ENCODE results near the gene KLHL40. TPM values are rescaled to one million over a fixed set of nuclear protein-coding genes. Genes with fewer than 3 reads are reported as not detected.

Gene KLHL40
- total RNA-seq, 1 donor from 2014 or later, result not detected

GRCh38 chr3:42668793-42669217 is 16.5 kb upstream of the KLHL40 start:
- DNase-seq (ENCODE audit: low read depth), result no peak

- no peak for DNase-seq (ENCODE audit: low read depth)
Measured at GRCh38 chr3:42670051-42670576, 15.2 kb upstream of the KLHL40 start.

- DNase-seq (ENCODE audit: low read depth), result no peak
Measured at GRCh38 chr3:42670670-42671069, 14.7 kb upstream of the KLHL40 start.

GRCh38 chr3:42672515-42672914 is 12.8 kb upstream of the KLHL40 start:
- DNase-seq (ENCODE audit: low read depth), result no peak

GRCh38 chr3:42673082-42673481 is 12.3 kb upstream of the KLHL40 start:
- no peak for DNase-seq (ENCODE audit: low read depth)

- no peak for DNase-seq (ENCODE audit: low read depth)
Measured at GRCh38 chr3:42674146-42674545, 11.2 kb upstream of the KLHL40 start.

GRCh38 chr3:42675909-42676308 is 9.4 kb upstream of the KLHL40 start:
- no peak for DNase-seq (ENCODE audit: low read depth)

GRCh38 chr3:42678447-42678846 is 6.9 kb upstream of the KLHL40 start:
- DNase-seq (ENCODE audit: low read depth), result no peak

GRCh38 chr3:42680271-42680670 is 5.1 kb upstream of the KLHL40 start:
- DNase-seq (ENCODE audit: low read depth), result peak; percentile 16

GRCh38 chr3:42680806-42681205 is 4.5 kb upstream of the KLHL40 start:
- peak; percentile 15 for DNase-seq (ENCODE audit: low read depth)

- DNase-seq (ENCODE audit: low read depth), result no peak
Measured at GRCh38 chr3:42681361-42682038, 3.8 kb upstream of the KLHL40 start.

GRCh38 chr3:42682301-42683070 is 2.9 kb upstream of the KLHL40 start:
- no peak for DNase-seq (ENCODE audit: low read depth)

GRCh38 chr3:42683875-42684598 is 1.3 kb upstream of the KLHL40 start:
- peak; percentile 94 for DNase-seq (ENCODE audit: low read depth)

GRCh38 chr3:42684632-42685362 is 540 bp upstream of the KLHL40 start:
- DNase-seq (ENCODE audit: low read depth), result no peak

GRCh38 chr3:42685891-42686820 is 819 bp downstream of the KLHL40 start:
- no peak for DNase-seq (ENCODE audit: low read depth)

GRCh38 chr3:42686832-42687650 is 1.7 kb downstream of the KLHL40 start:
- no peak for DNase-seq (ENCODE audit: low read depth)

GRCh38 chr3:42688016-42688415 is 2.7 kb downstream of the KLHL40 start:
- DNase-seq (ENCODE audit: low read depth), result no peak

- no peak for DNase-seq (ENCODE audit: low read depth)
Measured at GRCh38 chr3:42688487-42689420, 3.4 kb downstream of the KLHL40 start.

All from renal cortical epithelial cell (primary cell).